ENCODE data around the gene EFEMP2.

The EFEMP2 gene

GRCh38 chr11:65912845-65913244 lies 40.2 kb upstream of the EFEMP2 start:
- H3K9ac ChIP-seq (ENCODE audit: low read depth, low read length, poor library complexity, severe bottlenecking) = no peak overlapping the region
- no peak overlapping the region for H3K4me2 ChIP-seq (ENCODE audit: low read depth, low read length, poor library complexity, severe bottlenecking)
- H3K4me3 ChIP-seq (ENCODE audit: low read length, poor library complexity, severe bottlenecking) = no peak overlapping the region
- no peak for TF ChIP-seq EZH2phosphoT487 (IDR thresholded peaks at IDR 0.05; ENCODE audit: borderline replicate concordance)
- TF ChIP-seq CTCF (conservative IDR thresholded peaks at IDR 0.05; ENCODE audit: low read length) = no peak
- H2AFZ ChIP-seq (ENCODE audit: low read length) = no peak overlapping the region
- no peaks in the 10 kb centered on the region for H3F3A ChIP-seq (ENCODE audit: low read depth)
- no peaks in the 10 kb centered on the region for H4K20me1 ChIP-seq (ENCODE audit: insufficient read depth, low read length, poor library complexity, severe bottlenecking)
- no peaks in the 10 kb centered on the region for H3K9me2 ChIP-seq (replicated peaks; ENCODE audit: low read depth, low read length)
- H3K4me1 ChIP-seq (ENCODE audit: insufficient read depth, low read length, poor library complexity, severe bottlenecking) = peaks cover 16% of the 10 kb centered on the region
- peaks cover 19% of the 10 kb centered on the region for H3K79me2 ChIP-seq (ENCODE audit: insufficient read depth, low read length)
- no peaks in the 10 kb centered on the region for H3K36me3 ChIP-seq (ENCODE audit: insufficient read depth, low read length)
- H3K27me3 ChIP-seq (ENCODE audit: insufficient read depth, low read length, poor library complexity, severe bottlenecking) = no peaks in the 10 kb centered on the region
- H3K9me3 ChIP-seq (ENCODE audit: insufficient read depth, low read depth, low read length) = no peaks in the 10 kb centered on the region

GRCh38 chr11:65911682-65912568 lies 39.3 kb upstream of the EFEMP2 start:
- Histone ChIP-seq H4K20me1 (ENCODE audit: insufficient read depth, low read length, poor library complexity, severe bottlenecking) (no peaks in the 10 kb centered on the region), H3K4me3 (ENCODE audit: low read length, poor library complexity, severe bottlenecking) (no peak overlapping the region)

GRCh38 chr11:65907878-65908277 lies 35.3 kb upstream of the EFEMP2 start:
- H3K27me3 ChIP-seq (ENCODE audit: insufficient read depth, low read length, poor library complexity, severe bottlenecking) = no peaks in the 10 kb centered on the region
- TF ChIP-seq CTCF (conservative IDR thresholded peaks at IDR 0.05; ENCODE audit: low read length) (no peak), EZH2phosphoT487 (IDR thresholded peaks at IDR 0.05; ENCODE audit: borderline replicate concordance) (no peak)
- no peaks in the 10 kb centered on the region for H3K9me2 ChIP-seq (replicated peaks; ENCODE audit: low read depth, low read length)
- H3K4me1 ChIP-seq (ENCODE audit: insufficient read depth, low read length, poor library complexity, severe bottlenecking) = peaks cover 6% of the 10 kb centered on the region
- H3F3A ChIP-seq (ENCODE audit: low read depth) = no peaks in the 10 kb centered on the region
- no peaks in the 10 kb centered on the region for H3K79me2 ChIP-seq (ENCODE audit: insufficient read depth, low read length)
- H3K9me3 ChIP-seq (ENCODE audit: insufficient read depth, low read depth, low read length) = no peaks in the 10 kb centered on the region
- no peak overlapping the region for H3K4me3 ChIP-seq (ENCODE audit: low read length, poor library complexity, severe bottlenecking)
- H2AFZ ChIP-seq (ENCODE audit: low read length) = no peak overlapping the region
- H4K20me1 ChIP-seq (ENCODE audit: insufficient read depth, low read length, poor library complexity, severe bottlenecking) = no peaks in the 10 kb centered on the region
- no peak overlapping the region for H3K9ac ChIP-seq (ENCODE audit: low read depth, low read length, poor library complexity, severe bottlenecking)
- no peak overlapping the region for H3K4me2 ChIP-seq (ENCODE audit: low read depth, low read length, poor library complexity, severe bottlenecking)
- no peaks in the 10 kb centered on the region for H3K36me3 ChIP-seq (ENCODE audit: insufficient read depth, low read length)

More at GRCh38 chr11:65911682-65912568, 39.3 kb upstream of the EFEMP2 start:
- H3K4me2 ChIP-seq (ENCODE audit: low read depth, low read length, poor library complexity, severe bottlenecking) = no peak overlapping the region
- H3K9me2 ChIP-seq (replicated peaks; ENCODE audit: low read depth, low read length) = no peaks in the 10 kb centered on the region
- no peaks in the 10 kb centered on the region for H3K36me3 ChIP-seq (ENCODE audit: insufficient read depth, low read length)
- no peaks in the 10 kb centered on the region for H3F3A ChIP-seq (ENCODE audit: low read depth)
- peaks cover 10% of the 10 kb centered on the region for H3K4me1 ChIP-seq (ENCODE audit: insufficient read depth, low read length, poor library complexity, severe bottlenecking)
- no peaks in the 10 kb centered on the region for H3K9me3 ChIP-seq (ENCODE audit: insufficient read depth, low read depth, low read length)
- no peak overlapping the region for H3K9ac ChIP-seq (ENCODE audit: low read depth, low read length, poor library complexity, severe bottlenecking)
- TF ChIP-seq CTCF (conservative IDR thresholded peaks at IDR 0.05; ENCODE audit: low read length) = peak; percentile 42
- no peak for TF ChIP-seq EZH2phosphoT487 (IDR thresholded peaks at IDR 0.05; ENCODE audit: borderline replicate concordance)
- H3K79me2 ChIP-seq (ENCODE audit: insufficient read depth, low read length) = peaks cover 9% of the 10 kb centered on the region; the same call in 1 of the 2 replicates
- H2AFZ ChIP-seq (ENCODE audit: low read length) = no peak overlapping the region
- no peaks in the 10 kb centered on the region for H3K27me3 ChIP-seq (ENCODE audit: insufficient read depth, low read length, poor library complexity, severe bottlenecking)
